Left colon (tissue), 2 donors: Measurements from ENCODE around the gene AHR. TPM values are rescaled to one million over a fixed set of nuclear protein-coding genes. Genes with fewer than 3 reads are reported as not detected.
"Not testable (repeated sequence)": the region's sequence is repeated elsewhere in the genome, so short reads cannot be mapped to it uniquely, and the experiment has no call there.

Source experiments
- ATAC-seq: fragments of 200-7000 bp; cut with Tn5 transposase; one replicate; pipeline ENCODE4 v1.9.1; 2020; ENCODE audit warnings: mild to moderate bottlenecking, moderate library complexity
- DNase-seq, 2 donors: peaks; one replicate each; pipeline ENCODE4 v3.0.0-alpha.2; 2020
- intact Hi-C, 2 donors: fragments of 100-400 bp; cut with DNase I in 1 of 2; cut with micrococcal nuclease in 1 of 2; formaldehyde crosslinking; loops; one replicate each; pipeline versions ENCODE4 v1.11.2 to v1.14.0; 2022; cut with DNase I, micrococcal nuclease
- total RNA-seq, 2 donors: library from RNA; stranded (reverse); fragmentation: NEBNext Ultra II Directional; extraction: Animal tissue kit (Norgen Biotek cat#: 25700); gene quantifications; one replicate each; pipeline ENCODE4 v1.2.1, GENCODE V29; 2021
- donor health status: DM: no; HTN: no; CAD: no.
- donor health status: DM: yes; HTN: yes; CAD: no.

Gene AHR
- total RNA-seq, 2 donors from 2014 or later: 33.0 to 38.4 TPM

DNA sequence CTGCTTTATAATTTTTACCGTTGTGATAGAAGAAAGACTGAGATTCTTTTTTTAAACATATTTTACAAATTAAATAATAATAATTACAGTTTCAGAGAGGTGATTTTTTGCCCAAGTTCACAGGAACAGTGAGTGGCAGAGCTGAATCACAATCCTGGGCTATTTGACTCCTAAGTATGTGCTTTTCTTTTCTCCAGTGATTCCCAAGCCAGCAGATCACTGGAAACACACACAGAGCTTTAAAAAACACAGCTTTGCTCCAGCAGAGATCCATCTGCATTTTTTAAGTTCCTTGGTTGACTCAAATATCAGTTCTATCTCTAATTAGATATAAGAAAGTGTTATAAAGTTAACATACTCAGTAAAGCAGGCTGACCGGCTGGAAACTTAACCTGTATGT lies 69.0 kb downstream of the AHR start:
- DNase-seq (no peak), ATAC-seq (no peak)
- intact Hi-C loops: no loop called here

DNA sequence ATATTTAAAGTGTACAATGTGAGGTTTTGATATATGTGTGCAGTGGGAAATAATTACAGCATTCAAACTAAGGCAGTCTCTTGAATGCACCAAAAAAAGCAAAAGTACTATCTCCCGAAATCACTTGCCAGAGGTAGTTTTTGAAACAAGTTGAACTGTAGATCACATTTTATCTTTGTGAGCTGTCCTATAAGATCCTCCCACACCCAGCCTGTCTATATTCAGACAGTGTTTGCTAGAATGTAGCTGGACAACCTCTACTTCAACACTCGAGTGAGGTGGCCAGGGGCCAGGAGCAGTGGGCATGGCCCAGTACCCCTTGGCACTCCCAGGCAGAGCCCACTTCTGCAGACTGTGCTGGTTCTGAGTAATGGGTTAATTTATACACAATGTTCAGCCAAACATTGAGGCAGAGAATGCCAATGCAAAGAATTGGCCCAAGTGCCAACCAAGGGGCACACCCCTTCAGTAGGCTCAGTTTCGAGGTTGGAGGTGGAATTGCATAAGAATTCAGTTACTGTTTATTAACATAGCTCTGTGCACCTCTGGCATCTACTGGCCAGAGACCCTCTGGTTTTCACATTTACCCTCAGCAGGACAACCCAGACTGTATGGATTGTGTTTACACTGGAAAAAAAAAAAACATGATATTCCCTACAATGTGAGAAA lies 70.5 kb downstream of the AHR start:
- DNase-seq (no peak), ATAC-seq (no peak)
- intact Hi-C loops: no loop called here

- ATAC-seq (no peak), DNase-seq (no peak)
- intact Hi-C loops: no loop called here
These were observed 71.4 kb downstream of the AHR start for GRCh38 chr7:17369691-17370426.

- intact Hi-C loops: no loop called here
- ATAC-seq (no peak), DNase-seq (no peak)
These were observed 72.6 kb downstream of the AHR start for GRCh38 chr7:17370901-17371585.

DNA sequence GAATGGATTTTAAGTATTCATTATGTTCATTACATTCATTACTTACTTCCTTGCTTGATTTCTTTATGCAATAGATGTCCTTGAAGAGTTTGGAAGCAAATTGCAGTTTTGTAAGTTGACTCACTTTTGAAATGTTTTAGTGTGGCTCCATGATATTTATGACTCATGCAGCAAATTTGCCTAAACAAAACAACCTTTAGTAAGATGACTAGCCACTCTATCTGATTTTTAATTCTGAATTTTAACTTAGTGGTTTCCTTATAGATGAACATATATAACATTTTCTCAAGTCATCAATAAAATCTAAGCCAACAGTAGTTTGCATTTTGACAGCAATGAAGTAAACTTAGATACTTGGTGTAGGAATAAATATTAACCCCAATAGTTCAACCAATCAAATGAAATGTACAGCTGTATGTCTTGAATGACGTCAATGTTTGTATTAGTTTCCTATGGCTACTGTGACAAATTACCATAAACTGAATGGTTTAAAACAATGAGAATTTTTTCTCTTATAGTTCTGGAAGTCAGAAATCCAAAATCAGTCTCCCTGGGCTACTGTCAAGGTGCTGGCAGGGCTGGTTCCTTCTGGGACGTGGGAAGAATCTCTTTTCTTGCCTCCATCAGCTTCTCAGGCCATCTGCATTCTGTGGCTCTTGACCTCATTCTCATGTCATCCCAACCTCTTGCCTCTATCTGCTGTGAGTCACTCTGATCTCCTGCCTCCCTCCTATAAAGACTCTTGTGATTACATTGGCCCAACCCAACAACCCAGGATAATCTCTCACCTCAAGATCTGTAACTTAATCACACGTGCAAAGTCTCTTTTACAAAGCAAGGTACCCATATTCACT lies 73.4 kb downstream of the AHR start:
- intact Hi-C loops: no loop called here
- ATAC-seq (peak; percentile 99), DNase-seq (no peak)

DNA sequence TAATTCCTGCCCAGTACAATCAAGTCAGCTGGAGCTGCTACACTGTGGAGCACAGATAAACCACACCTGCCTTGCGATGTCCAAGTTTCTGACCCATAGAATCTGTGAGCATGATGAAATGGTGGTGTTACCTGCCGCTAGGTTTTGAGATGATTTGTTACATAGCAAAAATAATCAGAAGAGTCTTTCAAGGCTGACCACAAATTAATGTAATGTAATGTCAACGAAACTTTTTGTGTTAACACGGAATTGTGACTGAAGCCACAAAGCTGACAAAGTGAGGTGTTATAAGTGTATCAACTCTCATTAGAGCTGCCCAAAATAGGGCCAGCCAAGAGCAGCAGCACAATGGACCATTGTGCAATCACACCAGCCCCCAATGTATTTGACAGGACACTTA lies 75.7 kb downstream of the AHR start:
- no peak for ATAC-seq
- no peak for DNase-seq
- intact Hi-C loops: no loop called here

- ATAC-seq: no peak
- intact Hi-C loops: no loop called here
- no peak for DNase-seq
These were observed 76.2 kb downstream of the AHR start for GRCh38 chr7:17374654-17375053.

GRCh38 chr7:17376595-17376994 lies 78.1 kb downstream of the AHR start:
- DNase-seq (no peak), ATAC-seq (no peak)
- intact Hi-C loops: no loop called here

DNA sequence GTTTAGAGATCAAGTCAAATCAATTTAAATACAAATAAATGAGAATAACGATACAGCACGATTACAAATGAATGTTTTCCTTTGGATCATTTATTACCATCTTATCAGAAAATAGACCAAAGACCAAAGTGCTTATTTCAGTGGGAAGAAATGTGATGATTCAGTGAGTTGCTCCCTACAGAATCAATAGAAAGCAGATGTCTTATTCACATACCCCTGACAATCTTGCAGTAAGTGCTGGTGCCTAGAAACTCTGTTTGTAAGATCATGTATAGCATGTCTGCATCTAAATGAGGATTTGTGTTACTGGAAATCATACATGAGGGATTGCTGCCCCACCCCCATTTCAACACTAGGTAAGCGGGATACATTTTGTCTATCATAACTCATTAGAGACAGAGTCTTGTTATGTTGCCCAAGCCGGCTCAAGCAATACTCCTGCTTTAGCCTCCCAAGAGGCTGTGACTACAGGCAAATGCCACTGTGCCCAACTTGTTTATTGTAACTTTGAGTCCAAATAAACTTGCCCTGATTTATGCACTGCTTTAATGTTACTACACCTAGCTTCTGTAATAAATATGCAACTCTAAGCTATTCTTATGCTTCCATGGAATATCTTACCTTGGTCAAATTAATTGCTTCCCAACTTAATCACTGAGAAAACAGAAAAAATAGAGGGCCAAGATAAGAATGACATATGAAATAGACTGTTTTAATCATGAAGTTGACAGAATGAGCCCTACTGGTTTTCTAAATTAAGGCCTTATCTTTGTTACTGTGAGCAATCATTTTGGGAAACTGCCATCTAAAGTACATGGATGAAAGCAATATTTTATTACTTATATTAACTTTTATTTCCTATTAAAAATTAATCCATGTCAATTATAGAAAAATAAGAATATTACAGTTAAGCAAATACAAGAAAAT lies 82.5 kb downstream of the AHR start:
- intact Hi-C loops: no loop called here
- DNase-seq: no peak
- ATAC-seq: no peak

DNA sequence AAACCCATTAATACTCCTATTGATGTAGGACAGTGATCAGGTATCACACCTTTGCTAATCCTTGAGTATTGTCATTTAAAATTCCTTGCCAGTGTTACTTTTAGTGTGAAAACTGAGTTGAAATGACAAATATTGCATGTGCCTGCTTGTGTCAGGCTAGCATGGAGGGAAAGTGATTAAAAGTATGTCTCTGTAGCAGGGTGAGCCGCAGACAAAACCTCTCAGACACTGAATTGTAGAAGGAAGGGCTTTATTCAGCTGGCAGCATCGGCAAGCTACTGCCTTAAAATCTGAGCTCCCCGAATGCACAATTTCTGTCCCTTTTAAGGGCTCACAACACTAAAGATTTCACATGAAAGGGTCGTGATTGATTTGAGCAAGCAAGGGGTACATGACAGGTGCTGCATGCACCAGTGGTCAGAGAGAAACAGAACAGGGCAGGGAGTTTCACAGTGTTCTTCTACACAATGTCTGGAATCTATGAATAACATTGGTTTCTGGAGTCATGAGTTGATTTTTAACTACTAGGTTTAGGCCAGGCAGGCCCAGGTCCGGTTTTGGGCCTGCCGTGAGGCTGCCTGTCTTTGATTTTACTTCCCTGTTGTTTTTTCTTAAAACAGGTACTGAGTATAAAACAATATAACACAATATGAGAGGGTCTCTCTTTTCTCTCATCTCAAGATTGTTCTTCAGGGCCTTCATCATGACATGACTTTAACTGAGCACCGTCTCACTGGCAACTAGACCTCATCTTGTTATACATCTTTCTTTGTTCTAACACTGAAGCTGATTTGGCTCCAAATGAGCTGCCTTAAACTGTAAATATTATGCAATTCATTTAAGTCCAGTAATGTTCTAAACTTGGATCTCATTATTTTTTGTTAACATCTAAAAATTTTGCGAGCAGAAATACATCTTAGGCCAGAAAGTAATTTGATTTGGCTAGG lies 84.2 kb downstream of the AHR start:
- ATAC-seq, intact Hi-C loops, DNase-seq: not testable (repeated sequence)

- DNase-seq (no peak), ATAC-seq (no peak)
- intact Hi-C loops: no loop called here
These were observed 85.9 kb downstream of the AHR start for GRCh38 chr7:17384400-17384799.

GRCh38 chr7:17385612-17386011 lies 87.2 kb downstream of the AHR start:
- DNase-seq: no peak
- intact Hi-C loops: no loop called here
- no peak for ATAC-seq

DNA sequence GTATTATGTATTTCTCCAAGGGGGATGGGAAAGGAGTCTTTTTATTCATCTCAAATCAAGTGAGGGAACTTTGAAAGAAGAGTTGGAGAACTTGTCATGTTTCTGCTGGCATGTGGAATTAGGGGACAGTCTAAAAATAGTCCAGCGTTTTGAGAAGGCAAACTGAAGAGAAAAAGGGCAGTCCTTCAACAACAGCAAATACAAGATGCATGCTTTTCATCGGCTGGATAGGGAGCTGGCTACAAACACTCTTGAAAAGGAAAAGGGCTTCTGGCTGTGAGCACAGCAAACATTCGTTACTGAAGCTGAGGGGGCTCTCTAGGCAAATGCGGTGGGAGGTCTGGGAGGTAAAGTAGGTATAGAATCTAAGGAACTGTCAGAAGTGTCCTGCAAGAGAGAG lies 91.9 kb downstream of the AHR start:
- DNase-seq (no peak), ATAC-seq (no peak)
- intact Hi-C loops: no loop called here

GRCh38 chr7:17391366-17391765 lies 92.9 kb downstream of the AHR start:
- intact Hi-C loops: no loop called here
- ATAC-seq: no peak

GRCh38 chr7:17392846-17393245 lies 94.4 kb downstream of the AHR start:
- intact Hi-C loops: no loop called here

More at GRCh38 chr7:17391366-17391765, 92.9 kb downstream of the AHR start:
- DNase-seq: no peak

GRCh38 chr7:17394563-17394962 lies 96.1 kb downstream of the AHR start:
- DNase-seq, intact Hi-C loops, ATAC-seq: not testable (repeated sequence)

More at GRCh38 chr7:17392846-17393245, 94.4 kb downstream of the AHR start:
- no peak for ATAC-seq
- DNase-seq: no peak
